Type B pancreatic cell (in vitro differentiated cells): ENCODE measurements around the gene PCBP3. TPM values are rescaled to one million over a fixed set of nuclear protein-coding genes. Genes with fewer than 3 reads are reported as not detected.

Experiments
- DNase-seq: peaks from one replicate; pipeline ENCODE4 v3.0.0; 2021; ENCODE audit warnings: mixed read lengths; ENCODE audit not compliant: unreplicated experiment; ENCODE audit errors: extremely low spot score
- H3K27ac Mint-ChIP-seq: 2 replicates; pipeline ENCODE4 v1.8.0; 2021; ENCODE audit warnings: mild to moderate bottlenecking, mixed read lengths
- H3K27me3 Mint-ChIP-seq: 2 replicates; pipeline ENCODE4 v1.8.0; 2021; ENCODE audit warnings: mixed read lengths
- H3K36me3 Mint-ChIP-seq: 2 replicates; pipeline ENCODE4 v1.8.0; 2021; ENCODE audit warnings: mixed read lengths
- H3K4me1 Mint-ChIP-seq: one replicate; pipeline ENCODE4 v1.8.0; 2021; ENCODE audit warnings: mixed read lengths; ENCODE audit not compliant: unreplicated experiment
- H3K4me3 Mint-ChIP-seq: 2 replicates; pipeline ENCODE4 v1.8.0; 2021; ENCODE audit warnings: mild to moderate bottlenecking, mixed read lengths
- H3K9me3 Mint-ChIP-seq: 2 replicates; pipeline ENCODE4 v1.8.0; 2021; ENCODE audit warnings: mixed read lengths
- CTCF ChIP-seq: fragments of 200-600 bp; sonication (generic); conservative IDR thresholded peaks from 2 replicates; pipeline ENCODE4 v1.5.0; 2021; ENCODE audit warnings: antibody characterized with exemption, mild to moderate bottlenecking
- total RNA-seq: library from RNA; stranded (reverse); gene quantifications from 2 replicates; pipeline ENCODE4 v1.2.1, GENCODE V29; 2021; ENCODE audit warnings: low replicate concordance

PCBP3 gene
- total RNA-seq, 1 donor from 2014 or later, result 5.5 TPM

- H3K27ac Mint-ChIP-seq, result no peak overlapping the region
- no peak for TF ChIP-seq CTCF
- peaks cover 28% of the 10 kb centered on the region for H3K4me1 Mint-ChIP-seq
- no peak overlapping the region for H3K4me3 Mint-ChIP-seq
- no peaks in the 10 kb centered on the region for H3K27me3 Mint-ChIP-seq
- DNase-seq, result peak; percentile 66
- no peaks in the 10 kb centered on the region for H3K36me3 Mint-ChIP-seq
- peaks cover 5% of the 10 kb centered on the region for H3K9me3 Mint-ChIP-seq
Observed at GRCh38 chr21:45834821-45835293, 191.3 kb downstream of the PCBP3 start.

GRCh38 chr21:45835301-45836267 is 192.1 kb downstream of the PCBP3 start:
- Mint-ChIP-seq H3K4me1 (peaks cover 28% of the 10 kb centered on the region), H3K9me3 (peaks cover 5% of the 10 kb centered on the region), H3K36me3 (no peaks in the 10 kb centered on the region), H3K27me3 (no peaks in the 10 kb centered on the region), H3K27ac (no peak overlapping the region), H3K4me3 (no peak overlapping the region)
- no peak for TF ChIP-seq CTCF
- peak; percentile 52 for DNase-seq

GRCh38 chr21:45836268-45836655 is 192.7 kb downstream of the PCBP3 start:
- TF ChIP-seq CTCF, result no peak
- H3K4me3 Mint-ChIP-seq, result no peak overlapping the region
- H3K4me1 Mint-ChIP-seq, result peaks cover 28% of the 10 kb centered on the region
- DNase-seq, result peak; percentile 68
- no peak overlapping the region for H3K27ac Mint-ChIP-seq
- no peaks in the 10 kb centered on the region for H3K36me3 Mint-ChIP-seq
- H3K9me3 Mint-ChIP-seq, result peaks cover 9% of the 10 kb centered on the region
- H3K27me3 Mint-ChIP-seq, result no peaks in the 10 kb centered on the region

- Mint-ChIP-seq H3K36me3 (no peaks in the 10 kb centered on the region), H3K27ac (no peak overlapping the region), H3K9me3 (peaks cover 16% of the 10 kb centered on the region), H3K4me3 (no peak overlapping the region), H3K4me1 (peaks cover 23% of the 10 kb centered on the region), H3K27me3 (no peaks in the 10 kb centered on the region)
- TF ChIP-seq CTCF, result no peak
- DNase-seq, result peak; percentile 32
Observed at GRCh38 chr21:45836694-45837670, 193.5 kb downstream of the PCBP3 start.

- peak; percentile 10 for DNase-seq
- Mint-ChIP-seq H3K4me3 (no peak overlapping the region), H3K4me1 (peaks cover 13% of the 10 kb centered on the region), H3K9me3 (peaks cover 14% of the 10 kb centered on the region), H3K27me3 (no peaks in the 10 kb centered on the region), H3K36me3 (no peaks in the 10 kb centered on the region), H3K27ac (no peak overlapping the region)
- no peak for TF ChIP-seq CTCF
Observed at GRCh38 chr21:45837936-45838335, 194.4 kb downstream of the PCBP3 start.
